GM12874 (cell line): ENCODE measurements around the gene PLXDC1.

Experiments
- TF ChIP-seq, protein P1 (sequence below): IDR thresholded peaks from 2 replicates; pipeline ENCODE4 v1.5.1; 2011; ENCODE audit warnings: low read depth, mild to moderate bottlenecking, control low read depth, low read length, moderate library complexity; ENCODE audit not compliant: insufficient read depth

PLXDC1 gene

DNA sequence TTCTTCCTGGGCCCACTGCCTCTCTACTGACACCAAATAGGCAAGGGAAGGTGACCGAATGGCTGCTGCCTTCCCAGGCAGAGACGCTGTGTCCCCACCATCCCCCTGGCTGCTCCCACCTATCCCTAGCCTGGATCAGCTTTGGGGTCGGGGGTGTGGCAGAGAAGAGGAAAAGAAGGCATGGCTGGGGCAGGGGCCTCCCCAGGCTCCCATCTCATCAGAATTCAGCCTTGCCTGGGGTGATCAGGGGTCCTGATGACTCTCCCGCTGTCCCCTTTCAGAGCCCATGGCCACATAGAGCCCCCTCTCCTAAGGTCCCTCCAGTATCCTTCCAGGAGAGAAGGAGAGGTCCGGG is 665 bp downstream of the PLXDC1 start:
- TF ChIP-seq, protein P1, sequence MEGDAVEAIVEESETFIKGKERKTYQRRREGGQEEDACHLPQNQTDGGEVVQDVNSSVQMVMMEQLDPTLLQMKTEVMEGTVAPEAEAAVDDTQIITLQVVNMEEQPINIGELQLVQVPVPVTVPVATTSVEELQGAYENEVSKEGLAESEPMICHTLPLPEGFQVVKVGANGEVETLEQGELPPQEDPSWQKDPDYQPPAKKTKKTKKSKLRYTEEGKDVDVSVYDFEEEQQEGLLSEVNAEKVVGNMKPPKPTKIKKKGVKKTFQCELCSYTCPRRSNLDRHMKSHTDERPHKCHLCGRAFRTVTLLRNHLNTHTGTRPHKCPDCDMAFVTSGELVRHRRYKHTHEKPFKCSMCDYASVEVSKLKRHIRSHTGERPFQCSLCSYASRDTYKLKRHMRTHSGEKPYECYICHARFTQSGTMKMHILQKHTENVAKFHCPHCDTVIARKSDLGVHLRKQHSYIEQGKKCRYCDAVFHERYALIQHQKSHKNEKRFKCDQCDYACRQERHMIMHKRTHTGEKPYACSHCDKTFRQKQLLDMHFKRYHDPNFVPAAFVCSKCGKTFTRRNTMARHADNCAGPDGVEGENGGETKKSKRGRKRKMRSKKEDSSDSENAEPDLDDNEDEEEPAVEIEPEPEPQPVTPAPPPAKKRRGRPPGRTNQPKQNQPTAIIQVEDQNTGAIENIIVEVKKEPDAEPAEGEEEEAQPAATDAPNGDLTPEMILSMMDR, result no peak

DNA sequence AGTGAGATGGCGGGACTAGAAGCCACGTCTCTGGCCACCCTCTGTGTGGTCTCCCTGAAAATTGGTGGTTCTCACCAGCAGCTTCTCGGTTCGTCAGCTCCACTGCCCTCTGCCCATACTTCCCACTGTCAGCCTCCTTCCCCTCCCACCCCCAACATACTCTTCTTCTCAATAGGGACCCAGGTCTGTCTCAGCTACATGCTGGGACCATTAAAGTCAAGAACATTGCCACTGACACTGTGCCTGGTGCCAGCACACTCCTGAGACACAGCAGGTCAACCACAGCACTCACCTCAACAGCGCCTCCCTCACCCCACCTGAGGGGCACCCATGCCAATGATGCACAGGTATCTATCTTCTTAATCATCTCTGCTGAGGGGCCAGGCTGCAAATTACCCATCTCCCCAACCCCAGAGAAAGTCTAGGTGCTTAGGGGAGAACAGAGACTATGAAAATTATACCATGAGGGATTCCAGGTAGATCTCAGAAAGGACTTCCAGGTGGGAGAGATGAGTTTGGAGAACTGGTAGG is 1.3 kb downstream of the PLXDC1 start:
- TF ChIP-seq, protein P1, result no peak

DNA sequence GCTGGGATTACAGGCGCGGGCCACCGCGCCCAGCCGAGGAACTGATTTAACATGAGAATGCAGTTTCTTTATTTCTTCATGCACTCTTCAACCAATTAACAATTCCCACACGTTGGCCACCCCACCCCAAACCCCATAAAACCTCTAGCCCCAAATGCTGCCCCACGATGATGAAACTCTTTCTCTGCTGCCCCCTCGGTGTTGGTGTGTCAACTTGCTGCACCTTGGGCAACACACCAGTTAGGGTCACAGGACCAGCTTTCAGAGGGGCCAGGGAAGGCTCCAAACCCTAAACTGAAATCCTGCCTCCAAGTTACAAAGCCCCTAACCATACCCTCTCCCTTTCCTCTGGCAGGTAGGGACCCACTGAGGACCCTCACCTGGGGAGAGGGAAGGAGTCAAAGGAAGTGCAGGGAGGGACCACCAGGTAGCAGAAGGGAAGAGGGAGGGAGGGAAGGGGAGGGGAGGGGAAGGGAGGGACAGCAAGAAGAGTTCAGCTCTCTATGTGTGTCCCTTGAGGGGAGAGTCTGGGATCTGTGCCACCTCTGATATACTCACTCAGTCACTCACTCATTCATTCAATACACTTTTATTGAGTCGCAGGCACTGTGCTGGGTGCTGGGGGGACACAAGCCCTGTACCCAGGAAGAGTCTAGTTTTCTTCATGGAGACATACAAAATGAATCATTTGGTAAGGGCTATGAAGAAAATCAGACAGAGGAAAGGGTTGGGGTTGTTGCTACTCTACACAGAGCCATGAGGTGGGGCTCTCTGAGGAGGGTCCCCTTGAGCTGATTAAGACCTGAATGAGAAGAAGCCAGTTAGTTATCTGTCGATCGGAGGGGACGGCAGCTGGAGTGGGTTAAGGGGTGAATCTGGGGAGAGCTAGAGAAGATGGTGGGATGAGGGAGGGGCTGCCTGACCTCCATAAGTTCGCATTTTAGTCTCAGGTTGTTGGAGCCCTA is 3.9 kb downstream of the PLXDC1 start:
- TF ChIP-seq, protein P1, result no peak

DNA sequence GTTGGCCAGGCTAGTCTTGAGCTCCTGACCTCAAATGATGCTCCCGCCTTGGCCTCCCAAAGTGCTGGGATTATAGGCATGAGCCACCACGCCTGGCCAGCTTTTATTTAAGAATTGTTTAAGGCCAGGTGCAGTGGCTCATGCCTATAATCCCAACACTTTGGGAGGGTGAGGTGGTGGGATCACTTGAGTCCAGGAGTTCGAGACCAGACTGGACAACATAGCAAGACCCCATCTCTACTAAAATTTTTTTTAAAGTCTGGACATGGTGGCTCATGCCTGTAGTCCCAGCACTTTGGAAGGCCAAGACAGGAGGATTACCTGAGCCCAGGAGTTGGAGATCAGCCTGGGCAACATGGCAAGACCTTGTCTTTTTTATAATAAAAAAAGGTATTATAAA is 5.2 kb downstream of the PLXDC1 start:
- TF ChIP-seq, protein P1, result no peak

DNA sequence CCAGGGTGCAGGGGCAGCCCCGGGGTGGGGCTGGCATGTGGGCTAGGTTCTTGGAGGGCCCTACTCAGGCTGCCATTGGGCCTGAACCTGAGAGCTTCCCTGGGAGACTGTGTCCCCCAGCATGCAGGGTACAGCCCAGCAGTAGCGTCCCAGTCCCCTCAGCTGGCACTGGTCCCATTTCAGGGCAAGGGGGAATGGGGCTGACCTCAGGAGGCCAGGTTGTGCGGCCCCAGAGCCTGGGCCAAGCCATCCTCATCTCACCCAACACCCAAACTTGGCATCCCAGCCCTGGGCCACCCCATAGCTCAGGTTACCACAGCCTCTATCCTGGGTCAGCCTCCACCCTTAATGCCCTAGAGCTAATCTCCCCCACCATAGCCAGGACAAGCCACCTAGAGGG is 6.3 kb downstream of the PLXDC1 start:
- TF ChIP-seq, protein P1, result no peak

DNA sequence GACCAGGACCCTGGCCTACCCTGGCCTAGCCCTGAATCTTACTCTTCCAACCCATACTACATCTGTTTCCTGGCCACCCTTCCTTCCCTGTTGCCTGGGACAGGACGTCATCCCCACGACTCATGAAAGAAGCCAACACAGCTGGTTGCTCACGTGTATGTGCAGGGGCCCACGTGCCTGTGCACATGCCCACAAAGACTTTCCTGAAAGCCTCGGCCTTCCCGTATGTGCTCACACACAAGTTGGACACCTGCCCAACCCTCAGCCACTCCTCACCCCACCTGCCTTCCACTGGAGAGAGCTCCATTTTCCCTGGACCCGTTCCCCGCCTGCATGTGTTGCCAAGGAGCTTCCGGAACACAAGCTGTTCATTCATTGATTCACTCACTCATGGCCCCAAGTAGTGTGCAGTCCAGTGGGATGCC is 7.0 kb downstream of the PLXDC1 start:
- TF ChIP-seq, protein P1, result no peak

DNA sequence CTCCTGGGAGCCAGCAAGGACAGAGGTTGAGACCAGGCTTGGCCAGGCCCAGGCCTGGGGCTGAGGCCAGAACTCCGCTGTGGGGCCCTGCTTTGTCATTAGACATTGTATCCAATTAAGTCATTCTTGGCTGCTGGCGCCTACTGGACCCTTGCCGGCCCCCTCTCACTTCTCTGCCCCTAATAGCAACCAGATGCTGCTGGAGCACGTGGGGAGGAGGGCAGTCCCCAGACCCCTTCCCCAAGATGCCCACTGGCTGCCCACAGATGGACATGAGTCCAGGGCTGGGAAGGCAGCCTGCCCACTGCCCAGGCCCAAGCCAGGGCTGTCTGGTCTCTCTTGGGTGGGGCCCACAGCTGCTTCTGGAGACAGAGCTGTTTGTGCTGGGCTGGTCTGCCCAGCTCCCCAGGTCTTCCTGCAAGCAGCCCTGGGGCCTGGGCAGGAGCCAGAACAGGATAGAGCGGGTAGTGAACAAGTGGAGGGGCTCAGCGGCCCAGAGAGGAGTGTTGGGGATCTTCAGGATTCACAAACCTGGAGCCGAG is 7.8 kb downstream of the PLXDC1 start:
- TF ChIP-seq, protein P1, result no peak
